SK-N-MC (cell line): ENCODE results near the gene UBE2L6.

ENCODE experiments used
- DNase-seq: peaks from one replicate; pipeline ENCODE4 v3.0.0-alpha.2; 2011; ENCODE audit warnings: low read depth, low spot score
- H3K27ac ChIP-seq: fragments of 200-600 bp; sonication (generic); 2 replicates; pipeline ENCODE4 v1.5.1; 2016; ENCODE audit warnings: mixed run types
- H3K36me3 ChIP-seq: fragments of 200-600 bp; sonication (generic); 2 replicates; pipeline ENCODE4 v1.6.1; 2017; ENCODE audit warnings: antibody characterized with exemption, low read length, mixed read lengths; ENCODE audit not compliant: insufficient read depth
- H3K4me3 ChIP-seq: fragments of 200-600 bp; sonication (generic); 2 replicates; pipeline ENCODE4 v1.5.1; 2016
- H3K9ac ChIP-seq: fragments of 200-600 bp; sonication (generic); 2 replicates; pipeline ENCODE4 v1.8.0; 2017; ENCODE audit warnings: mixed run types, mixed read lengths; ENCODE audit not compliant: insufficient read length
- H3K9me3 ChIP-seq: fragments of 200-600 bp; sonication (generic); 2 replicates; pipeline ENCODE4 v1.6.1; 2017; ENCODE audit warnings: low read depth, mild to moderate bottlenecking, antibody characterized with exemption, low read length, moderate library complexity, mixed read lengths
- EZH2 ChIP-seq: fragments of 200-600 bp; sonication (generic); IDR thresholded peaks from one replicate; pipeline ENCODE4 v1.6.1; 2017; ENCODE audit warnings: antibody characterized with exemption
- FOXP2 ChIP-seq: optimal IDR thresholded peaks from 2 replicates; pipeline ENCODE3; 2011; ENCODE audit warnings: mild to moderate bottlenecking, moderate library complexity; ENCODE audit not compliant: insufficient read depth; ENCODE audit errors: extremely low read length, control extremely low read depth
- POLR2AphosphoS5 ChIP-seq: IDR thresholded peaks from 2 replicates; pipeline ENCODE4 v1.6.1; 2012; ENCODE audit warnings: mild to moderate bottlenecking, low read depth, low read length, borderline replicate concordance

Gene UBE2L6

GRCh38 chr11:57552479-57552878, 15.0 kb downstream of the UBE2L6 start:
- Histone ChIP-seq H3K4me3 (no peak overlapping the region), H3K27ac (no peak overlapping the region), H3K9ac (no peak overlapping the region), H3K36me3 (no peaks in the 10 kb centered on the region), H3K9me3 (no peaks in the 10 kb centered on the region)
- TF ChIP-seq FOXP2: no peak
- TF ChIP-seq POLR2AphosphoS5: no peak
- no peak for TF ChIP-seq EZH2
- DNase-seq: no peak

- no peak overlapping the region for H3K27ac ChIP-seq
- H3K36me3 ChIP-seq: no peaks in the 10 kb centered on the region
- H3K4me3 ChIP-seq: no peak overlapping the region
- no peaks in the 10 kb centered on the region for H3K9me3 ChIP-seq
- no peak overlapping the region for H3K9ac ChIP-seq
- TF ChIP-seq POLR2AphosphoS5 (no peak), FOXP2 (no peak), EZH2 (no peak)
- DNase-seq: no peak
Measured at GRCh38 chr11:57551941-57552340, 15.5 kb downstream of the UBE2L6 start.

GRCh38 chr11:57549983-57550382, 17.5 kb downstream of the UBE2L6 start:
- H3K9me3 ChIP-seq: no peaks in the 10 kb centered on the region
- H3K9ac ChIP-seq: no peak overlapping the region
- H3K4me3 ChIP-seq: no peak overlapping the region
- TF ChIP-seq EZH2 (no peak), FOXP2 (no peak), POLR2AphosphoS5 (no peak)
- no peak for DNase-seq
- no peaks in the 10 kb centered on the region for H3K36me3 ChIP-seq
- no peak overlapping the region for H3K27ac ChIP-seq

GRCh38 chr11:57547854-57548377, 19.6 kb downstream of the UBE2L6 start:
- TF ChIP-seq FOXP2: no peak
- TF ChIP-seq EZH2: no peak
- no peak for TF ChIP-seq POLR2AphosphoS5
- no peak overlapping the region for H3K9ac ChIP-seq
- H3K36me3 ChIP-seq: no peaks in the 10 kb centered on the region
- no peaks in the 10 kb centered on the region for H3K9me3 ChIP-seq
- no peak overlapping the region for H3K27ac ChIP-seq
- DNase-seq: no peak
- no peak overlapping the region for H3K4me3 ChIP-seq

GRCh38 chr11:57546869-57547475, 20.5 kb downstream of the UBE2L6 start:
- H3K9ac ChIP-seq: no peak overlapping the region
- H3K27ac ChIP-seq: no peak overlapping the region
- no peaks in the 10 kb centered on the region for H3K9me3 ChIP-seq
- no peaks in the 10 kb centered on the region for H3K36me3 ChIP-seq
- no peak overlapping the region for H3K4me3 ChIP-seq
- TF ChIP-seq FOXP2 (no peak), POLR2AphosphoS5 (no peak), EZH2 (no peak)
- DNase-seq: no peak

GRCh38 chr11:57546451-57546850, 21.0 kb downstream of the UBE2L6 start:
- Histone ChIP-seq H3K9me3 (no peaks in the 10 kb centered on the region), H3K36me3 (no peaks in the 10 kb centered on the region), H3K27ac (no peak overlapping the region), H3K4me3 (no peak overlapping the region), H3K9ac (no peak overlapping the region)
- no peak for DNase-seq
- TF ChIP-seq POLR2AphosphoS5: no peak
- TF ChIP-seq EZH2: no peak
- no peak for TF ChIP-seq FOXP2

- no peak for DNase-seq
- no peak overlapping the region for H3K9ac ChIP-seq
- no peaks in the 10 kb centered on the region for H3K9me3 ChIP-seq
- H3K27ac ChIP-seq: no peak overlapping the region
- no peaks in the 10 kb centered on the region for H3K36me3 ChIP-seq
- TF ChIP-seq FOXP2 (no peak), EZH2 (no peak), POLR2AphosphoS5 (no peak)
- no peak overlapping the region for H3K4me3 ChIP-seq
Measured at GRCh38 chr11:57545883-57546282, 21.6 kb downstream of the UBE2L6 start.

GRCh38 chr11:57544566-57544965, 22.9 kb downstream of the UBE2L6 start:
- TF ChIP-seq EZH2: no peak
- TF ChIP-seq FOXP2: no peak
- no peak for TF ChIP-seq POLR2AphosphoS5
- H3K36me3 ChIP-seq: no peaks in the 10 kb centered on the region

GRCh38 chr11:57543593-57543992, 23.9 kb downstream of the UBE2L6 start:
- no peaks in the 10 kb centered on the region for H3K36me3 ChIP-seq
- H3K27ac ChIP-seq: no peak overlapping the region
- H3K9ac ChIP-seq: no peak overlapping the region
- TF ChIP-seq POLR2AphosphoS5: no peak
- TF ChIP-seq FOXP2: no peak
- no peak for TF ChIP-seq EZH2
- no peaks in the 10 kb centered on the region for H3K9me3 ChIP-seq
- no peak overlapping the region for H3K4me3 ChIP-seq
- DNase-seq: no peak

More at GRCh38 chr11:57544566-57544965, 22.9 kb downstream of the UBE2L6 start:
- Histone ChIP-seq H3K9ac (no peak overlapping the region), H3K4me3 (no peak overlapping the region), H3K9me3 (no peaks in the 10 kb centered on the region), H3K27ac (no peak overlapping the region)
- no peak for DNase-seq
